Stimulated activated CD8-positive, alpha-beta memory T cell treated with anti-CD3 and anti-CD28 coated beads, Interleukin-4, amount 100 ng/mL, for 24 hours (primary cell): ENCODE data around the gene PLEKHG4B.
"Not testable (repeated sequence)": the region's sequence is repeated elsewhere in the genome, so short reads cannot be mapped to it uniquely, and the experiment has no call there.

ENCODE experiments used
- DNase-seq: peaks from one replicate; pipeline ENCODE4 v3.0.0-alpha.2; 2020; ENCODE audit warnings: low read depth

Gene PLEKHG4B

GRCh38 chr5:158807-159447, 67.0 kb downstream of the PLEKHG4B start:
- DNase-seq, result no peak

- no peak for DNase-seq
Measured at GRCh38 chr5:159448-160172, 67.6 kb downstream of the PLEKHG4B start.

GRCh38 chr5:160173-160510, 68.2 kb downstream of the PLEKHG4B start:
- no peak for DNase-seq

DNA sequence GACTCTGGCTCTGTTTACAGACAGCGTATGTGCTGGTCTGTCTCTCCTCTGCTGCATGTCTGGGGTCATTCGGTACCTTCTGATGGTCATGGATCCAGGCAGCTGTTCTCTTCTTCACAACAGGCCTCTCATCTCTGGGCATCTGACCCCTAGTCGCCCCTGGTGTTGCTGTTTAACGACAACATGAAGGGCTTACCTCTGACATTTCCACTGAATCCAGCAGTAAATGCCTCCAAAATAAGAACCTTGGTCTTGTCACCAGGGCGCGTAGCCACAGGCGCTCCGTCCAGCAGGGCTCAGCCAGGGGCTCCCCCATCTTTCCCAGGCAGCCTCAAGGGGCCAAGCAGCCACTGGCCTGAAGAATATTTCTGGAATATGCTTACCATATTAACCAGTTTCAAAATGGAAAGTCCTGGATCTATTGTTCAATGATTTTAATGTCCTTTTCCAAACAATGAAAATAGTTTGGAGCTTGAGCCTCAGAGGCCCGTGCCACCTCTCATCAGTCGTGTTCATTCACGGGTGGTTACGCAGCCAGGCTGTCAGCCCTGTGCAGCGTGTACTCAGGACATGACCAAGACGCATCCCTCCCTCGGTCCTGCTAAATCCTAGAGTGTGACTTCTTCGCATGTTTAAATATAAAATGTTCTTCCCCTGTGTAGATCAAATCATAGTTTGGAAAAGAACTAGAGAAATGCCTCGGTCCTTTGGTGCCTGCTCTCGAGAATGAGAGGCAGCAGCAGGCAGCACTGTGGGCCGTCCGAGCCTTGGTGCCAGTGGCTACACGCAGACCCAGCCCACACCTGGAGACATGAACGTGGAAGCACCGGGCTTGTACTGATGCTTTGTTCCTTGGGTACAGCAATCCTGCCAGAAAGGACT, 69.2 kb downstream of the PLEKHG4B start:
- DNase-seq, result no peak

DNA sequence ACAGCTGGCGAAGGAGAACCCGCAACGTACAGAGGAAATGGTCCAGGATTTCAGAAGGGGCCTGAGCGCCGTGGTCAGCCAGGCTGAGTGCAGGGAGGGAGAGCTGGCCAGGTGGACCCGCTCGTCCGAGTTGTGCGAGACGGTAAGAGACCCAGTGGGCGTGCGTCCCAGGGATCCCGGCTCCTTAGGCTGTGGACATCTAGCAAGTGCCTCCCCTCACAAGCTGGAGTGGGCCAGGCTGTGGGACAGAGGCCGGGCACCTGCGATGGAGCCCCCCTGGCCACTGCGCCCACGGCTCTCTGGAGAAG, 69.8 kb downstream of the PLEKHG4B start:
- no peak for DNase-seq

- DNase-seq, result no peak
Measured at GRCh38 chr5:162190-162564, 70.2 kb downstream of the PLEKHG4B start.

- DNase-seq, result no peak
Measured at GRCh38 chr5:162565-163337, 70.8 kb downstream of the PLEKHG4B start.

GRCh38 chr5:163338-163620, 71.3 kb downstream of the PLEKHG4B start:
- DNase-seq, result no peak

- DNase-seq, result no peak
Measured at GRCh38 chr5:163841-164240, 71.9 kb downstream of the PLEKHG4B start.

- DNase-seq, result no peak
Measured at GRCh38 chr5:164244-164643, 72.3 kb downstream of the PLEKHG4B start.

- DNase-seq, result not testable (repeated sequence)
Measured at GRCh38 chr5:164783-165182, 72.8 kb downstream of the PLEKHG4B start.

DNA sequence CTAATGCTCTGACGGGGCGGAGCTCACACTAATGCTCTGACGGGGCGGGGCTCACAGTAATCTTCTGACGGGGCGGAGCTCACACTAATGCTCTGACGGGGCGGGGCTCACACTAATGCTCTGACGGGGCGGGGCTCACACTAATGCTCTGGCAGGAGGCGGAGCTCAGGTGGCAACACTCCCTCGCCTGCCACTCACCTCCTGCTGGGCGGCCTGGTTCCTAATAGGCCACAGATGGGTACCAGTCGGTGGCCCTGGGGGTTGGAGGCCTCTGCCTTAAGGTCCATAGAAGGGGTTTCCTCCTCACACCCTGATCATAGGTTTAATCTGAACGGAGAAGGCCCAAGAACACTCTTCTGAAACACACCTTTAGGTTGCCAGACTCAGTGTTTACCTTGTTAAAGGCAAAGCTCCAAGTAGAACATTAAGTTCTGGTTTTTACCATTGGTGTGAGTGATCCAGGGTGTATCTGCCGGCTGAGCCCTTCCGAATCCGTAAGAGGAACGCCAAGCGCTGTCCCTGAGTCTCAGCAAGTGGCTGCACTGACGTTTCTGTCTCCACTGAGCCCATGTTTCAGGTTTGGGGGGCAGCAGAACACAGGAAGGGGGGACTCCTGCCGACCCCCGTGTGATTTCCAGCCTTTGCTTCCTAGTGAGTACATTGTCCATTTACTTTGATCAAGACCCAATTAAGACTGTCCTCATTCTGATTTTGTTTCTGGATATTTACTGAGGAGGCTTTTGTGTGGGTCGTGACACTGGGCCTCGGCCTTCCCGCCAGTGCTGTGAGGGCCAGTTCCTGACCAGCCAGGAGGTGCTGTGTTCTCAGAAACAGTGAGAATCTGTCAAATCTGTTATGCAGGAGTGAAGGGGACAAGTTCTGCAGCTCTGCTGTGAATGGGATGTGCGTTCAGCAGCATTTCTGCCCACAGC, 74.7 kb downstream of the PLEKHG4B start:
- DNase-seq, result no peak

- DNase-seq, result no peak
Measured at GRCh38 chr5:167511-167910, 75.5 kb downstream of the PLEKHG4B start.

GRCh38 chr5:167982-168660, 76.2 kb downstream of the PLEKHG4B start:
- DNase-seq, result no peak

GRCh38 chr5:169071-169727, 77.2 kb downstream of the PLEKHG4B start:
- no peak for DNase-seq

DNA sequence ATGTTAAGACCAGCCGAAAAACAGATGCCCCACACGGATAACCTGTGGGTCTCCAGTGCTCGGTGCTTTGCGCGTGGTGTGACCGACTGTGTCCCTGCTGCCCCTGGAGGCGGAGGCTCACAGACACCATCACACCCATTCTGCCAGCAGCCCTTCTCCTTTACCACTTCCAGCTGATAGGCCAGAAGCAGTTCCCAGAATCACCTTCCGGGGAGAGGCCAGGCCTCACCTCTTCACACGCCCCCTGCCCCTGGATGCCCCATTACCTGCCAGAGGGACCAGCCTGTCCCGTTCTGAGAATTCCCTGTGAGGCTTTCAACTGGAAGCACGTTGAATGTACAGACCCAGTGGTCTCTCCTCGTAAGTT, 77.7 kb downstream of the PLEKHG4B start:
- DNase-seq, result no peak

- DNase-seq, result no peak
Measured at GRCh38 chr5:170971-171800, 79.2 kb downstream of the PLEKHG4B start.

DNA sequence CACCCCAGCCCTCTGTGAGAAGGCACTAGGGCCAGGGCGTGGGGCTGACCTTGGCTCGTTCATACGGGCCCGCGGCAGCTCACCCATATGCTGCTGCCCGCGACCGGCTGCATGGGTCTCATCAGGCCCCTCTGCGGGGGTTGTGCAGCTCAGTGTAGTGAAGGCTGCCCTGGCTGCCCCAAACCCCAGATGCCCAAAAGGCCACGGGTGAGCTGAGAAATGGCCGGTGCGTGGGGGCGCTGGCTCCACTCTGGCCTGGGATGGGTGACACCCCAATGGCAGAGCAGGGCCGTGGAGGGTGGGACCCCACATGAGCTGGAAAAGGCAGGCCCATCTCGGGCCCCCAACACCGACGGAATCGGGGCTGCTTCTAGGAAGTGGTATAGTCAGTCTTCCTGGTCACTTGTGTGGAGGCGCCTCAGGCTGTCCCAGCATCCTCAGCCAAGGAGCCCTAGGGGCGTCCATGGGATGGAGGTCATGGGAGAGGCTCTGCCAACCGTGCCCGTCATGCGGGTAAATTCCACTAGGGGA, 79.9 kb downstream of the PLEKHG4B start:
- no peak for DNase-seq

DNA sequence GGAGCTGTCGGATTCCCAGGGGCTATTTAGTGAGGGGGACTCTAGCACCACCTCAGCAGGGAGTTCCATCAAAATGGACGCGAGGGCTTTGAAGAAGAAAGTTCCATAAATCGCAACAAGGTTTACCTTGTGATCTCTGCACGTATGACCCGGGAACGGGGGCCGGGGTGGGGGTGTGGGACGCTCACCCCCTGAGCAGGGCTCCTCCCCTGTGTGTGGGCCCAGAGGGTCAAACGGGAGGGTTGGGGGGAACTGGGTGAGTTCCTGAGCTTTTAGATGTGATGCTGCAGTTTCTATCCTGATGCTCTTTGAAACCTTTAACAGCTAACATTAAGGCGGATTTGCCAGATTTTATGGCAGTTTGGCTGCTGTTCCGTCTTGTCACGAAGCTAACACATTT, 80.5 kb downstream of the PLEKHG4B start:
- DNase-seq, result no peak
